Fibroblast of mammary gland (primary cell): ENCODE measurements around the gene IPP.
"Not testable (repeated sequence)": the region's sequence is repeated elsewhere in the genome, so short reads cannot be mapped to it uniquely, and the experiment has no call there.

Source experiments
- DNase-seq: peaks from one replicate; pipeline ENCODE4 v3.0.0-alpha.2; 2010; ENCODE audit warnings: low read depth
- H3K4me3 ChIP-seq: 2 replicates; pipeline ENCODE4 v1.5.1; 2011; ENCODE audit warnings: low read depth, mild to moderate bottlenecking, low read length, moderate library complexity; ENCODE audit not compliant: control insufficient read depth
- CTCF ChIP-seq: conservative IDR thresholded peaks from 2 replicates; pipeline ENCODE4 v1.5.1; 2011; ENCODE audit warnings: low read depth, low read length, inconsistent platforms; ENCODE audit not compliant: control insufficient read depth, insufficient read depth

The IPP gene

GRCh38 chr1:45721207-45721606, 29.2 kb downstream of the IPP start:
- no peak for DNase-seq
- no peak for TF ChIP-seq CTCF
- no peak overlapping the region for H3K4me3 ChIP-seq

- no peak for TF ChIP-seq CTCF
- no peak overlapping the region for H3K4me3 ChIP-seq
- DNase-seq, result no peak
Measured at GRCh38 chr1:45718289-45718688, 32.2 kb downstream of the IPP start.

- not testable (repeated sequence) for H3K4me3 ChIP-seq
- DNase-seq, result peak; percentile 32
Measured at GRCh38 chr1:45717386-45717785, 33.1 kb downstream of the IPP start.

GRCh38 chr1:45716700-45717099, 33.8 kb downstream of the IPP start:
- H3K4me3 ChIP-seq, result no peak overlapping the region
- no peak for DNase-seq
- no peak for TF ChIP-seq CTCF

GRCh38 chr1:45713711-45714110, 36.7 kb downstream of the IPP start:
- no peak overlapping the region for H3K4me3 ChIP-seq
- TF ChIP-seq CTCF, result no peak
- no peak for DNase-seq

GRCh38 chr1:45704637-45705036, 45.8 kb downstream of the IPP start:
- H3K4me3 ChIP-seq, result no peak overlapping the region
- TF ChIP-seq CTCF, result no peak
- DNase-seq, result no peak

GRCh38 chr1:45694823-45695222, 55.6 kb downstream of the IPP start:
- no peak overlapping the region for H3K4me3 ChIP-seq
- TF ChIP-seq CTCF, result no peak
- DNase-seq, result no peak

- not testable (repeated sequence) for DNase-seq, H3K4me3 ChIP-seq
Measured at GRCh38 chr1:45693811-45694210, 56.6 kb downstream of the IPP start.
